Calu3 (cell line): Measurements from ENCODE around the gene RBPJ. TPM values are rescaled to one million over a fixed set of nuclear protein-coding genes. Genes with fewer than 3 reads are reported as not detected.
A peak's percentile ranks its signal among the peaks of the same experiment; 100 is the strongest.

ENCODE experiments used
- BruUV-seq: library from RNA; stranded (reverse); fragments of 400-500 nt; replicated peaks from 2 replicates; lab custom pipeline; 2021; lab: Mats Ljungman, UMichigan
- CTCF ChIA-PET: fragments of 300-600 bp; sonication (Branson Sonifier 250); formaldehyde crosslinking; loops from one replicate; lab custom pipeline; 2022; ENCODE audit warnings: antibody characterized with exemption; lab: Charles Lee
- DNase-seq: peaks from one replicate; pipeline ENCODE4 v3.0.0; 2022
- H3K27ac Mint-ChIP-seq: one replicate; pipeline ENCODE4 v1.8.0; 2022; ENCODE audit warnings: mixed read lengths; ENCODE audit not compliant: unreplicated experiment
- H3K27me3 Mint-ChIP-seq: one replicate; pipeline ENCODE4 v1.8.0; 2022; ENCODE audit warnings: mixed read lengths; ENCODE audit not compliant: unreplicated experiment
- H3K36me3 Mint-ChIP-seq: one replicate; pipeline ENCODE4 v1.8.0; 2022; ENCODE audit warnings: mild to moderate bottlenecking, moderate library complexity, mixed read lengths; ENCODE audit not compliant: insufficient read depth, unreplicated experiment
- H3K4me1 Mint-ChIP-seq: one replicate; pipeline ENCODE4 v1.8.0; 2022; ENCODE audit warnings: mild to moderate bottlenecking, low read depth, mixed read lengths; ENCODE audit not compliant: unreplicated experiment
- H3K4me3 Mint-ChIP-seq: one replicate; pipeline ENCODE4 v1.8.0; 2022; ENCODE audit warnings: mild to moderate bottlenecking, low read depth, moderate library complexity, mixed read lengths; ENCODE audit not compliant: unreplicated experiment
- H3K9me3 Mint-ChIP-seq: one replicate; pipeline ENCODE4 v1.8.0; 2022; ENCODE audit warnings: low read depth, mixed read lengths; ENCODE audit not compliant: unreplicated experiment
- CTCF ChIP-seq: fragments of 200-600 bp; IDR thresholded peaks from one replicate; pipeline ENCODE4 v1.8.0; 2022; ENCODE audit warnings: antibody characterized with exemption; ENCODE audit not compliant: unreplicated experiment
- intact Hi-C: fragments of 100-400 bp; cut with micrococcal nuclease; formaldehyde crosslinking; loops from one replicate; pipeline ENCODE4 v1.10.0; 2022; ENCODE audit not compliant: unreplicated experiment
- total RNA-seq: library from RNA; stranded (reverse); gene quantifications from 2 replicates; pipeline ENCODE4 v1.2.3, GENCODE V29; 2022

Gene RBPJ
- total RNA-seq, 1 experiment from 2014 or later: 56.3 TPM

- H3K4me1 Mint-ChIP-seq: no peaks in the 10 kb centered on the region
- BruUV-seq: no TSS peak
- CTCF ChIA-PET: no interaction called here
- H3K27me3 Mint-ChIP-seq: no peaks in the 10 kb centered on the region
- no peak for DNase-seq
- TF ChIP-seq CTCF: no peak
- H3K4me3 Mint-ChIP-seq: no peak overlapping the region
- no peak overlapping the region for H3K27ac Mint-ChIP-seq
- no peaks in the 10 kb centered on the region for H3K9me3 Mint-ChIP-seq
- intact Hi-C loops: no loop called here
- no peaks in the 10 kb centered on the region for H3K36me3 Mint-ChIP-seq
Measured at GRCh38 chr4:26285272-26285671, 35.5 kb upstream of the RBPJ start.

DNA sequence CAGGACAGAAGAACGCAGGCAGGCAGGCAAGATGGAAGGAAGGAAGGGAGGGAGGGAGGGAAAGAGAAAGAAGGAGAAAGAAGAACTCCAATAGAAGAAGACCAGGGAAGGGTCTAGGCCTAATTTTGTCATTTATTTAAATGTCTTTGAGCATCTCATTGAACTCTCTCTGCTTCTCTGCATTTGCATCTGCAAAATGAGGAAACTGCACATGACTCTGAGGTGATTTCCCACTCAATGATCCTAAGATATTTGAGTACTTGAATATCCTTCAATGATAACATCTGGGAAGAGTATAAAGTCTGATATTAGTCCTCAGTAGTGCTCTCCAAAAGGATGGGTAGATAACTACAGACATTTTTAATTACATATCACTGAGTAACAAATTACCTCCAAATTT is 33.1 kb upstream of the RBPJ start:
- Mint-ChIP-seq H3K4me1 (no peaks in the 10 kb centered on the region), H3K27me3 (no peaks in the 10 kb centered on the region), H3K27ac (peak overlapping the region; percentile 85), H3K4me3 (no peak overlapping the region), H3K9me3 (no peaks in the 10 kb centered on the region), H3K36me3 (no peaks in the 10 kb centered on the region)
- CTCF ChIA-PET: no interaction called here
- TF ChIP-seq CTCF: no peak
- BruUV-seq: no TSS peak
- intact Hi-C loops: no loop called here
- DNase-seq: no peak

DNA sequence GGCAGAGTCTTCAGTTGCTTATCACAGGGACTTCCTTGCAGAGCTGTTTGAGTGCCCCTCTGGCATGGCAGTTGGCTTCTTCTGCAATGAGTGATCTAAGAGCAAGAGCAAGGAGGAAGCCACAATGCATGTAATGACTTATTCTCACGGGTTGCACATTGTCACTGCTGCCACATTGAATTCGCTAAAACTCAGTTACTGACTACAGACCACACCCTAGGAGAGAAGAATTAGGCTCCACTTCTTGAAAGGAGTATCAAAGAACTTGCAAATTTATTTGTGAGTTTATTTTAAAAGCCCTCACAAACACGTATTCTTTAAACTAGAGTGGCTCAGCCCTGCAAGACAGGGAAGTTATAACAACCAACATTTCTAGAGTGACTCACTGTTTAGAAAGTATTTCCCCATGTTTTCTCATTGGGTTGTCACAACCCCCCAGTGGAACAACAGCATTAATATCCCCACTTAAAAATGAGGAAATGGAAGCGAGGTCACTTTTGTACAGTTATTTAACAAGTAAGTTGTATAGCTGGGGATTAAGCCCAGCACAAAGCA is 32.4 kb upstream of the RBPJ start:
- TF ChIP-seq CTCF: no peak
- intact Hi-C loops: no loop called here
- H3K4me3 Mint-ChIP-seq: no peak overlapping the region
- peak; percentile 39 for DNase-seq
- H3K9me3 Mint-ChIP-seq: no peaks in the 10 kb centered on the region
- H3K4me1 Mint-ChIP-seq: no peaks in the 10 kb centered on the region
- no peaks in the 10 kb centered on the region for H3K27me3 Mint-ChIP-seq
- BruUV-seq: no TSS peak
- CTCF ChIA-PET: interaction anchor here (0.7 kb wide), 1 partner anchor 127 kb away, joined by 6 read pairs; no protein-coding TSS in a partner anchor
- no peaks in the 10 kb centered on the region for H3K36me3 Mint-ChIP-seq
- peak overlapping the region; percentile 85 for H3K27ac Mint-ChIP-seq

DNA sequence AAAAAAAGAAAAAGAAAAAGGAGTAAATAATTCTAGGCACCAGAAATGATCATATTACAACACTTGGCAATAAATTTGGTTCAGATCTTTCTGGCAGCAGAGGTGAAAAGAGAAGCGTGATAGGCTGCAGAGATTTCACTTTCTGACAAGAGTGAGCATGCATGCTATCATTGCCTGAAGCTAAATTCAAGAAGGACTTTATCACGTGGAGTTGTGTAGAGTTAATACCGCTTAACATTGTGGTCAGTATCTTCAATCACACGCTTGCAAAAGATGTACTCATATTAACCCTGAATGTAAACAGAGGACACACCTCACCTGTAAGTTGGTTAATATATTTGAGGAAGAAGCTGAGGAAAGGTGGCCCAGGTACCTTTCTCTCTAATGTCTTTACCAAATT is 31.4 kb upstream of the RBPJ start:
- Mint-ChIP-seq H3K4me3 (no peak overlapping the region), H3K9me3 (no peaks in the 10 kb centered on the region), H3K27ac (no peak overlapping the region), H3K36me3 (no peaks in the 10 kb centered on the region), H3K27me3 (no peaks in the 10 kb centered on the region), H3K4me1 (no peaks in the 10 kb centered on the region)
- BruUV-seq: no TSS peak
- no peak for DNase-seq
- TF ChIP-seq CTCF: no peak
- CTCF ChIA-PET: interaction anchor here (0.7 kb wide), 1 partner anchor 128 kb away, joined by 6 read pairs; no protein-coding TSS in a partner anchor
- intact Hi-C loops: no loop called here
